ENCODE results near the gene AFF4. TPM values are rescaled to one million over a fixed set of nuclear protein-coding genes. Genes with fewer than 3 reads are reported as not detected.

Gene AFF4
- total RNA-seq, 1 donor from 2014 or later = 128 TPM

- Mint-ChIP-seq H3K27me3 (ENCODE audit: low read depth) (no peaks in the 10 kb centered on the region), H3K36me3 (ENCODE audit: low read depth) (no peaks in the 10 kb centered on the region), H3K9me3 (ENCODE audit: low read depth) (no peaks in the 10 kb centered on the region), H3K27ac (ENCODE audit: unreplicated experiment) (no peak overlapping the region), H3K4me1 (ENCODE audit: low read depth) (no peaks in the 10 kb centered on the region), H3K4me3 (ENCODE audit: unreplicated experiment) (no peak overlapping the region)
- TF ChIP-seq, protein P1, sequence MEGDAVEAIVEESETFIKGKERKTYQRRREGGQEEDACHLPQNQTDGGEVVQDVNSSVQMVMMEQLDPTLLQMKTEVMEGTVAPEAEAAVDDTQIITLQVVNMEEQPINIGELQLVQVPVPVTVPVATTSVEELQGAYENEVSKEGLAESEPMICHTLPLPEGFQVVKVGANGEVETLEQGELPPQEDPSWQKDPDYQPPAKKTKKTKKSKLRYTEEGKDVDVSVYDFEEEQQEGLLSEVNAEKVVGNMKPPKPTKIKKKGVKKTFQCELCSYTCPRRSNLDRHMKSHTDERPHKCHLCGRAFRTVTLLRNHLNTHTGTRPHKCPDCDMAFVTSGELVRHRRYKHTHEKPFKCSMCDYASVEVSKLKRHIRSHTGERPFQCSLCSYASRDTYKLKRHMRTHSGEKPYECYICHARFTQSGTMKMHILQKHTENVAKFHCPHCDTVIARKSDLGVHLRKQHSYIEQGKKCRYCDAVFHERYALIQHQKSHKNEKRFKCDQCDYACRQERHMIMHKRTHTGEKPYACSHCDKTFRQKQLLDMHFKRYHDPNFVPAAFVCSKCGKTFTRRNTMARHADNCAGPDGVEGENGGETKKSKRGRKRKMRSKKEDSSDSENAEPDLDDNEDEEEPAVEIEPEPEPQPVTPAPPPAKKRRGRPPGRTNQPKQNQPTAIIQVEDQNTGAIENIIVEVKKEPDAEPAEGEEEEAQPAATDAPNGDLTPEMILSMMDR (IDR thresholded peaks at IDR 0.05) = no peak
- DNase-seq (ENCODE audit: low spot score) = no peak
These were observed 122.1 kb downstream of the AFF4 start for GRCh38 chr5:132841305-132841704.

DNA sequence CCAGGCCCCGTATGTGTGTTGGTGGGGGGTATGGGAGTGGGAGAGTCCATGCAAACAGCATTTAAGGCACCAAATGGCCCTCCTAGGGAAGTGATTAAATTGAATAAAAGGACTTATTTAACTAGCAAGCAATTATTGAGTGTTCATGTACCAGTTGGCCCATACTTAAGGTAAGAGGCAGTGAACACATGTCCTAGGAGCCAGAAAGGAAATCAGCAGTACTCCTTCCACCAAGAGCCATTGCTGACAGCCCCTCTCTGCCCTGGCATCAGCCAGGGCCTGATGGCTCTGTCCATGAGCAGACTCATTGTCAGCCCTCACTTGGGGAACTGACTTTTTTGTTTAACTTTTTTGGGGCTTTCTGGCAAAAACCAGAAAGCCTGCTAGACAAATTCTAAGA lies 122.5 kb downstream of the AFF4 start:
- DNase-seq (ENCODE audit: low spot score) = no peak
- Mint-ChIP-seq H3K27ac (ENCODE audit: unreplicated experiment) (no peak overlapping the region), H3K27me3 (ENCODE audit: low read depth) (no peaks in the 10 kb centered on the region), H3K4me1 (ENCODE audit: low read depth) (no peaks in the 10 kb centered on the region), H3K4me3 (ENCODE audit: unreplicated experiment) (no peak overlapping the region), H3K36me3 (ENCODE audit: low read depth) (no peaks in the 10 kb centered on the region), H3K9me3 (ENCODE audit: low read depth) (no peaks in the 10 kb centered on the region)
- TF ChIP-seq, protein P1 (IDR thresholded peaks at IDR 0.05) = no peak

DNA sequence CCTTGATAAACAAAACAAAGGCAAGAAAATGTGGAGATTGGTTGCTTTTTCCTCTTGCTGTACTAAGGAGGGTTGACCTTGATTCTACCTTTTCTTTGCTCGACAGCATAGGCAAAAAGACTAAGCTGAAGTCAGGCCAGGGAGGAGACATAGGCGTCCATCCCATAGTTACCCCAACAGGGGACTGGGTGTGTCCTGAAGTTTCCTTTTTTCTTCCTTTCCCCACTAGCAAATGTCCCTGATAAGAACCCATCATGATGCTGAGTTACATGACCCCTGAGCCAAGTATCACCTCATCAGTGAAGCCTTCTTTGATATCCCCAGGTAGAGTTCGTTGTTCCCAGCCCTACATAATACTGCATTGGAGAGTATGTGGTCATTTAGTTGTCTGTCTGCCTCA lies 123.1 kb downstream of the AFF4 start:
- no peak for DNase-seq (ENCODE audit: low spot score)
- Mint-ChIP-seq H3K9me3 (ENCODE audit: low read depth) (no peaks in the 10 kb centered on the region), H3K4me3 (ENCODE audit: unreplicated experiment) (no peak overlapping the region), H3K36me3 (ENCODE audit: low read depth) (no peaks in the 10 kb centered on the region), H3K4me1 (ENCODE audit: low read depth) (no peaks in the 10 kb centered on the region), H3K27ac (ENCODE audit: unreplicated experiment) (no peak overlapping the region), H3K27me3 (ENCODE audit: low read depth) (no peaks in the 10 kb centered on the region)
- TF ChIP-seq, protein P1 (IDR thresholded peaks at IDR 0.05) = no peak

- Mint-ChIP-seq H3K27ac (ENCODE audit: unreplicated experiment) (no peak overlapping the region), H3K36me3 (ENCODE audit: low read depth) (no peaks in the 10 kb centered on the region), H3K4me1 (ENCODE audit: low read depth) (no peaks in the 10 kb centered on the region), H3K9me3 (ENCODE audit: low read depth) (no peaks in the 10 kb centered on the region), H3K27me3 (ENCODE audit: low read depth) (no peaks in the 10 kb centered on the region), H3K4me3 (ENCODE audit: unreplicated experiment) (no peak overlapping the region)
- TF ChIP-seq, protein P1 (IDR thresholded peaks at IDR 0.05) = no peak
- no peak for DNase-seq (ENCODE audit: low spot score)
These were observed 123.8 kb downstream of the AFF4 start for GRCh38 chr5:132839426-132840301.

DNA sequence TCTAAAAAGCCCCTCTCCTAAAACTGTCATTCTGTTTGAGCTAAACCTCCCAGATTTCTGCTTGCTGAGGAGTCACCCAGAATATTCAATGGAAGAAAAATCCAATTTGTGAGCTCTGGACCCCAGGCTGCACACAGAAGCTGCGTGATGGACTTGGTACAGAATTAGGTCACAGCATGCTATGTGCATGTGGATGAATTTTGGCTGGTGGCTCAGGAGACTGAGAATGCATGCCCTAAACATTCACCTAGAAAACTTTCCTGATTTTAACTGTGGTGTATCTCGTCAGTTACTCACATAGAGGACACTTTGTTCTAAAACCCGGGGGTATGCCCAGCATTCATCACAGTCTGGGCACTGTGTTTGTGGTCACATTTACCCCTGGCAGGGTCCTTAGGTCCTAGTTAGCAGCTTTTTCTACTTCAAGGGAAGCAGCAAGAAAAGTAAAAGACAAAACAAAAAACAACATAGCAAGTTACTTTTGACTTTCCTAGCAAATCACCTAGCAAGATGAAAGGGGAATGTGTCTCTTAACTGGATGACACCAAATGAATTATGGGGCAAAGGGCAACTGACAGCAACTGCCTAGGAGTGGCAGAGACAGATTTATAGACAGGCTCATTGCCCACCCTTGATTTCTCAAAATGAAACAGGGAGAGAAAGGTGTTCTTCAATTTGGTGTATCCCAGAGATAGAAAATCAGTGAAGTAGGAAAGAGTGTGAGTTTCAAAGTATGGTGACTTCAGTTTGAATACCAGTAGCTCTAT lies 124.7 kb downstream of the AFF4 start:
- Mint-ChIP-seq H3K4me3 (ENCODE audit: unreplicated experiment) (no peak overlapping the region), H3K27ac (ENCODE audit: unreplicated experiment) (no peak overlapping the region), H3K27me3 (ENCODE audit: low read depth) (no peaks in the 10 kb centered on the region), H3K4me1 (ENCODE audit: low read depth) (no peaks in the 10 kb centered on the region), H3K9me3 (ENCODE audit: low read depth) (no peaks in the 10 kb centered on the region), H3K36me3 (ENCODE audit: low read depth) (no peaks in the 10 kb centered on the region)
- TF ChIP-seq, protein P1 (IDR thresholded peaks at IDR 0.05) = no peak
- DNase-seq (ENCODE audit: low spot score) = no peak
